Duodenal mucosa (tissue), 2 donors: ENCODE measurements around the gene JAML.

Source experiments
- H3K27ac ChIP-seq: one replicate; pipeline ENCODE4 v1.7.0; 2013; ENCODE audit warnings: low read depth, low read length
- H3K27me3 ChIP-seq, 2 donors: one replicate each; pipeline ENCODE4 v1.7.0; 2013; ENCODE audit warnings: low read length in 2 of 2, control low read depth in 1 of 2; ENCODE audit not compliant: insufficient read depth in 2 of 2, control insufficient read depth in 1 of 2
- H3K36me3 ChIP-seq, 2 donors: one replicate each; pipeline ENCODE4 v1.7.0; 2013; ENCODE audit warnings: low read length in 2 of 2, control low read depth in 1 of 2; ENCODE audit not compliant: insufficient read depth in 2 of 2, control insufficient read depth in 1 of 2
- H3K4me1 ChIP-seq, 2 donors: one replicate each; pipeline ENCODE4 v1.7.0; 2013; ENCODE audit warnings: low read length in 2 of 2, control low read depth in 1 of 2; ENCODE audit not compliant: insufficient read depth in 2 of 2, control insufficient read depth in 1 of 2
- H3K4me3 ChIP-seq, 2 donors: one replicate each; pipeline ENCODE4 v1.7.0; 2013; ENCODE audit warnings: low read length in 2 of 2, low read depth in 1 of 2
- H3K9ac ChIP-seq, 2 donors: one replicate each; pipeline ENCODE4 v1.7.0; 2013; ENCODE audit warnings: low read length in 2 of 2, low read depth in 1 of 2
- H3K9me3 ChIP-seq, 2 donors: one replicate each; pipeline ENCODE4 v1.7.0; 2013; ENCODE audit warnings: low read length in 2 of 2, control low read depth in 1 of 2; ENCODE audit not compliant: control insufficient read depth in 1 of 2

JAML gene

GRCh38 chr11:118240999-118241763 is 16.4 kb upstream of the JAML start:
- H3K36me3 ChIP-seq: peaks cover 0 to 4% of the 10 kb centered on the region in 2 donors
- peak overlapping the region; percentile 23 to 46 for H3K4me3 ChIP-seq
- no peaks in the 10 kb centered on the region for H3K9me3 ChIP-seq
- H3K27ac ChIP-seq: peak overlapping the region; percentile 34
- peaks cover 21 to 23% of the 10 kb centered on the region in 2 donors for H3K4me1 ChIP-seq
- H3K27me3 ChIP-seq: no peaks in the 10 kb centered on the region
- peak overlapping the region; percentile 32 to 33 for H3K9ac ChIP-seq

- no peak overlapping the region for H3K9ac ChIP-seq
- H3K9me3 ChIP-seq: no peaks in the 10 kb centered on the region
- H3K36me3 ChIP-seq: peaks cover 5 to 12% of the 10 kb centered on the region in 2 donors
- H3K4me1 ChIP-seq: peaks cover 21 to 23% of the 10 kb centered on the region in 2 donors
- no peak overlapping the region for H3K27ac ChIP-seq
- H3K27me3 ChIP-seq: no peaks in the 10 kb centered on the region
- no peak overlapping the region for H3K4me3 ChIP-seq
Measured at GRCh38 chr11:118239509-118240205, 14.8 kb upstream of the JAML start.

- no peaks in the 10 kb centered on the region for H3K9me3 ChIP-seq
- no peak overlapping the region for H3K9ac ChIP-seq
- H3K27ac ChIP-seq: no peak overlapping the region
- H3K36me3 ChIP-seq: peaks cover 10 to 19% of the 10 kb centered on the region in 2 donors
- H3K4me3 ChIP-seq: no peak overlapping the region
- H3K27me3 ChIP-seq: no peaks in the 10 kb centered on the region
- peaks cover 21 to 23% of the 10 kb centered on the region in 2 donors for H3K4me1 ChIP-seq
Measured at GRCh38 chr11:118238929-118239328, 14.1 kb upstream of the JAML start.

- no peak overlapping the region for H3K4me3 ChIP-seq
- H3K27ac ChIP-seq: no peak overlapping the region
- H3K4me1 ChIP-seq: peaks cover 21 to 23% of the 10 kb centered on the region in 2 donors
- peaks cover 10 to 21% of the 10 kb centered on the region in 2 donors for H3K36me3 ChIP-seq
- no peaks in the 10 kb centered on the region for H3K9me3 ChIP-seq
- no peaks in the 10 kb centered on the region for H3K27me3 ChIP-seq
- no peak overlapping the region for H3K9ac ChIP-seq
Measured at GRCh38 chr11:118238421-118238820, 13.6 kb upstream of the JAML start.

- H3K4me1 ChIP-seq: peaks cover 13 to 16% of the 10 kb centered on the region in 2 donors
- no peak overlapping the region for H3K27ac ChIP-seq
- H3K36me3 ChIP-seq: peaks cover 10 to 35% of the 10 kb centered on the region in 2 donors
- H3K9ac ChIP-seq: no peak overlapping the region
- H3K27me3 ChIP-seq: no peaks in the 10 kb centered on the region
- no peak overlapping the region for H3K4me3 ChIP-seq
- H3K9me3 ChIP-seq: no peaks in the 10 kb centered on the region
Measured at GRCh38 chr11:118236170-118236569, 11.4 kb upstream of the JAML start.

GRCh38 chr11:118234833-118235232 is 10.0 kb upstream of the JAML start:
- H3K4me3 ChIP-seq: no peak overlapping the region
- peaks cover 17 to 35% of the 10 kb centered on the region in 2 donors for H3K36me3 ChIP-seq
- H3K27me3 ChIP-seq: no peaks in the 10 kb centered on the region
- peaks cover 4 to 6% of the 10 kb centered on the region in 2 donors for H3K4me1 ChIP-seq
- H3K9ac ChIP-seq: no peak overlapping the region
- H3K27ac ChIP-seq: no peak overlapping the region
- H3K9me3 ChIP-seq: no peaks in the 10 kb centered on the region

- H3K27ac ChIP-seq: no peak overlapping the region
- peaks cover 0 to 6% of the 10 kb centered on the region in 2 donors for H3K4me1 ChIP-seq
- no peaks in the 10 kb centered on the region for H3K9me3 ChIP-seq
- no peaks in the 10 kb centered on the region for H3K27me3 ChIP-seq
- peaks cover 17 to 39% of the 10 kb centered on the region in 2 donors for H3K36me3 ChIP-seq
- H3K4me3 ChIP-seq: no peak overlapping the region
- no peak overlapping the region for H3K9ac ChIP-seq
Measured at GRCh38 chr11:118233850-118234249, 9.0 kb upstream of the JAML start.

GRCh38 chr11:118233377-118233776 is 8.6 kb upstream of the JAML start:
- H3K4me1 ChIP-seq: peaks cover 0 to 6% of the 10 kb centered on the region in 2 donors
- peaks cover 17 to 39% of the 10 kb centered on the region in 2 donors for H3K36me3 ChIP-seq
- no peaks in the 10 kb centered on the region for H3K27me3 ChIP-seq
- no peaks in the 10 kb centered on the region for H3K9me3 ChIP-seq
- no peak overlapping the region for H3K9ac ChIP-seq
- H3K27ac ChIP-seq: no peak overlapping the region
- no peak overlapping the region for H3K4me3 ChIP-seq

- H3K27ac ChIP-seq: no peak overlapping the region
Measured at GRCh38 chr11:118232659-118233058, 7.8 kb upstream of the JAML start.

GRCh38 chr11:118231461-118231860 is 6.7 kb upstream of the JAML start:
- no peak overlapping the region for H3K4me3 ChIP-seq
- no peak overlapping the region for H3K9ac ChIP-seq
- H3K27me3 ChIP-seq: no peaks in the 10 kb centered on the region
- H3K27ac ChIP-seq: no peak overlapping the region
- peaks cover 0 to 6% of the 10 kb centered on the region in 2 donors for H3K4me1 ChIP-seq
- H3K36me3 ChIP-seq: peaks cover 17 to 35% of the 10 kb centered on the region in 2 donors
- no peaks in the 10 kb centered on the region for H3K9me3 ChIP-seq

More at GRCh38 chr11:118232659-118233058, 7.8 kb upstream of the JAML start:
- H3K27me3 ChIP-seq: no peaks in the 10 kb centered on the region
- H3K4me1 ChIP-seq: peaks cover 0 to 6% of the 10 kb centered on the region in 2 donors
- H3K9me3 ChIP-seq: no peaks in the 10 kb centered on the region
- H3K9ac ChIP-seq: no peak overlapping the region
- H3K36me3 ChIP-seq: peaks cover 17 to 39% of the 10 kb centered on the region in 2 donors
- no peak overlapping the region for H3K4me3 ChIP-seq
